K562 (cell line): ENCODE data around the gene SNPH. TPM values are rescaled to one million over a fixed set of nuclear protein-coding genes. Genes with fewer than 3 reads are reported as not detected.

Experiments used
- ARNT ChIP-seq, 2 experiments: fragments of 450-650 bp; IDR thresholded peaks; 2 replicates each; pipeline ENCODE4 v1.6.1; 2016; ENCODE audit warnings: mild to moderate bottlenecking in 1 of 2
- ATF7 ChIP-seq: fragments of 450-650 bp; IDR thresholded peaks from 2 replicates; pipeline ENCODE4 v1.7.1; 2014; ENCODE audit warnings: mild to moderate bottlenecking, moderate library complexity
- CHD1 ChIP-seq: fragments of 200-600 bp; sonication (generic); IDR thresholded peaks from one replicate; pipeline ENCODE4 v1.6.1; 2012; ENCODE audit warnings: mild to moderate bottlenecking, moderate library complexity, low read length, inconsistent platforms
- E2F6 ChIP-seq, 2 experiments: IDR thresholded peaks; 2 replicates each; pipeline ENCODE4 v1.6.1; 2011; ENCODE audit warnings: borderline replicate concordance in 1 of 2, control low read depth in 1 of 2, low read depth in 1 of 2, low read length in 1 of 2, mild to moderate bottlenecking in 1 of 2, mixed read lengths in 1 of 2, moderate library complexity in 1 of 2; ENCODE audit not compliant: insufficient read depth in 1 of 2, insufficient read length in 1 of 2, poor library complexity in 1 of 2, severe bottlenecking in 1 of 2; ENCODE audit errors: extremely low read depth in 1 of 2
- GABPB2 ChIP-seq: fragments of 250-450 bp; sonication (Bioruptor Pico); conservative IDR thresholded peaks from 2 replicates; pipeline ENCODE4 v1.5.1; 2021; ENCODE audit warnings: mild to moderate bottlenecking
- HNRNPH1 ChIP-seq: fragments of 200-400 bp; formaldehyde crosslinking; optimal IDR thresholded peaks from 2 replicates; pipeline ENCODE3; 2017; ENCODE audit warnings: low read depth, mild to moderate bottlenecking, low read length, moderate library complexity
- KAT8 ChIP-seq: fragments of 450-650 bp; IDR thresholded peaks from 2 replicates; pipeline ENCODE4 v1.6.1; 2016; ENCODE audit warnings: low read depth, mild to moderate bottlenecking
- KHSRP ChIP-seq: fragments of 450-650 bp; IDR thresholded peaks from 2 replicates; pipeline ENCODE4 v1.6.1; 2017
- MCM3 ChIP-seq: fragments of 450-650 bp; IDR thresholded peaks from 2 replicates; pipeline ENCODE4 v1.6.1; 2016
- MEF2A ChIP-seq: IDR thresholded peaks from 2 replicates; pipeline ENCODE4 v1.6.1; 2011; ENCODE audit warnings: low read depth, mild to moderate bottlenecking, low read length, moderate library complexity; ENCODE audit not compliant: control insufficient read depth
- MYBL2 ChIP-seq, 2 experiments: fragments of 450-650 bp in 1 of 2; sonication (generic) in 1 of 2; formaldehyde crosslinking in 1 of 2; IDR thresholded peaks; 2 replicates each; pipeline versions ENCODE4 v1.6.1 to v1.8.1; 2017 to 2022; ENCODE audit warnings: borderline replicate concordance in 1 of 2, inconsistent platforms in 1 of 2, low read depth in 1 of 2, mild to moderate bottlenecking in 1 of 2, missing genetic modification reagents in 1 of 2, moderate library complexity in 1 of 2
- NFATC3 ChIP-seq: fragments of 450-650 bp; IDR thresholded peaks from 2 replicates; pipeline ENCODE4 v1.6.1; 2017; ENCODE audit warnings: mild to moderate bottlenecking
- RFX7 ChIP-seq: fragments of 250-450 bp; sonication (Bioruptor Pico); IDR thresholded peaks from 2 replicates; pipeline ENCODE4 v1.5.1; 2021; ENCODE audit warnings: mild to moderate bottlenecking
- RUNX1 ChIP-seq: sonication (generic); IDR thresholded peaks from 2 replicates; pipeline ENCODE4 v1.6.1; 2016; ENCODE audit warnings: antibody characterized with exemption, low read depth
- SP2 ChIP-seq: IDR thresholded peaks from 2 replicates; pipeline ENCODE4 v1.6.1; 2011; ENCODE audit warnings: mild to moderate bottlenecking, low read depth, low read length, moderate library complexity; ENCODE audit not compliant: poor library complexity, severe bottlenecking; ENCODE audit errors: extremely low read depth
- STAT5B ChIP-seq: fragments of 250-450 bp; sonication (Bioruptor Pico); IDR thresholded peaks from 2 replicates; pipeline ENCODE4 v1.8.0; 2021; ENCODE audit warnings: mild to moderate bottlenecking, inconsistent platforms
- ZNF398 ChIP-seq: fragments of 250-450 bp; sonication (Bioruptor Pico); IDR thresholded peaks from 2 replicates; pipeline ENCODE4 v1.8.0; 2021; ENCODE audit warnings: moderate library complexity, mild to moderate bottlenecking, inconsistent platforms
- ZNF79 ChIP-seq: fragments of 250-450 bp; sonication (Bioruptor Pico); IDR thresholded peaks from 2 replicates; pipeline ENCODE4 v1.4.0; 2020; ENCODE audit warnings: low read depth, mild to moderate bottlenecking, moderate library complexity
- polyA plus RNA-seq, 8 experiments: library from polyadenylated mRNA; depleted of rRNA in 4 of 8; stranded (reverse) in 5 of 8; unstranded in 3 of 8; fragments of >200 nt; fragmentation: Nextera tagmentation in 2 of 8; fragmentation: Illumina TruSeq in 1 of 8; extraction: Ambion mirVana in 2 of 8; extraction: Trizol in 1 of 8; gene quantifications; 2 replicates each; pipeline versions ENCODE4 v1.2.1 to v1.2.3, GENCODE V29; 2011 to 2014; ENCODE audit warnings: inconsistent platforms in 1 of 8, missing spikeins in 1 of 8
- total RNA-seq, 7 experiments: library from RNA; depleted of rRNA in 6 of 7; stranded (reverse); fragments of >200 nt in 6 of 7; fragmentation: Illumina TruSeq in 2 of 7; extraction: Trizol in 2 of 7; gene quantifications; 2 replicates each; pipeline versions ENCODE4 v1.2.1 to v1.2.3, GENCODE V29; 2011 to 2021; ENCODE audit warnings: low replicate concordance in 1 of 7
- TF ChIP-seq, protein P1 (sequence below), 3 experiments: fragments of 200-800 bp in 1 of 3; sonication (Bioruptor generic) in 1 of 3; sonication (generic) in 1 of 3; formaldehyde crosslinking in 1 of 3; IDR thresholded peaks; 2 replicates each; pipeline versions ENCODE4 v1.6.1 to v1.8.0; 2016 to 2022; ENCODE audit warnings: mild to moderate bottlenecking in 2 of 3, missing compliant biosample characterization in 2 of 3, missing genetic modification characterization in 2 of 3, missing genetic modification reagents in 1 of 3
- TF ChIP-seq, protein P2 (sequence below): sonication (generic); formaldehyde crosslinking; IDR thresholded peaks from 2 replicates; pipeline ENCODE4 v1.9.0; 2022; ENCODE audit warnings: mild to moderate bottlenecking, missing genetic modification reagents
- TF ChIP-seq, protein P3 (sequence below), 2 experiments: fragments of 450-650 bp in 1 of 2; sonication (generic) in 1 of 2; formaldehyde crosslinking; conservative IDR thresholded peaks; 2 replicates each; pipeline versions ENCODE4 v1.4.0 to v1.8.1; 2020 to 2022; ENCODE audit warnings: mild to moderate bottlenecking in 1 of 2, missing genetic modification reagents in 1 of 2

The SNPH gene
- total and polyA plus RNA-seq, 9 of the 15 experiments (the other 6 are each of a cell fraction or from before 2014, with no cell fraction given) = 0.03 to 4.2 (median 1.4) TPM

- TF ChIP-seq, protein P1, sequence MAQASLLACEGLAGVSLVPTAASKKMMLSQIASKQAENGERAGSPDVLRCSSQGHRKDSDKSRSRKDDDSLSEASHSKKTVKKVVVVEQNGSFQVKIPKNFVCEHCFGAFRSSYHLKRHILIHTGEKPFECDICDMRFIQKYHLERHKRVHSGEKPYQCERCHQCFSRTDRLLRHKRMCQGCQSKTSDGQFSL (CRISPR knock-in tag; IDR thresholded peaks at IDR 0.05) = no peak
- TF ChIP-seq, protein P1 (tag; IDR thresholded peaks at IDR 0.05) = no peak
- peak in 1 of 2 experiments; percentile 44; a peak in 1 of 4 replicates for TF ChIP-seq ARNT (IDR thresholded peaks at IDR 0.05)
- TF ChIP-seq STAT5B (CRISPR knock-in tag) = no peak
- TF ChIP-seq, protein P2, sequence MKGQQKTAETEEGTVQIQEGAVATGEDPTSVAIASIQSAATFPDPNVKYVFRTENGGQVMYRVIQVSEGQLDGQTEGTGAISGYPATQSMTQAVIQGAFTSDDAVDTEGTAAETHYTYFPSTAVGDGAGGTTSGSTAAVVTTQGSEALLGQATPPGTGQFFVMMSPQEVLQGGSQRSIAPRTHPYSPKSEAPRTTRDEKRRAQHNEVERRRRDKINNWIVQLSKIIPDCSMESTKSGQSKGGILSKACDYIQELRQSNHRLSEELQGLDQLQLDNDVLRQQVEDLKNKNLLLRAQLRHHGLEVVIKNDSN (CRISPR knock-in tag) = no peak
- TF ChIP-seq CHD1 = peak; percentile 86
- no peak for TF ChIP-seq KAT8
- TF ChIP-seq RUNX1 = no peak
- no peak for TF ChIP-seq ZNF398 (CRISPR knock-in tag)
- no peak for TF ChIP-seq MEF2A
- TF ChIP-seq ZNF79 (CRISPR knock-in tag) = no peak
- no peak for TF ChIP-seq RFX7 (CRISPR knock-in tag)
- no peak for TF ChIP-seq GABPB2 (CRISPR knock-in tag)
- no peak for TF ChIP-seq HNRNPH1
- TF ChIP-seq E2F6 (IDR thresholded peaks at IDR 0.05; ENCODE audit: borderline replicate concordance in 1 of 2, extremely low read depth in 1 of 2, insufficient read depth in 1 of 2, insufficient read length in 1 of 2, low read depth in 1 of 2, low read length in 1 of 2, poor library complexity in 1 of 2, severe bottlenecking in 1 of 2) = peak in 1 of 2 experiments; percentile 46
- TF ChIP-seq MCM3 = no peak
- TF ChIP-seq KHSRP = peak; percentile 44; the same call in 1 of the 2 replicates
- TF ChIP-seq NFATC3 = no peak
- TF ChIP-seq SP2 = no peak
- TF ChIP-seq ATF7 = peak; percentile 97
- TF ChIP-seq, protein P3, sequence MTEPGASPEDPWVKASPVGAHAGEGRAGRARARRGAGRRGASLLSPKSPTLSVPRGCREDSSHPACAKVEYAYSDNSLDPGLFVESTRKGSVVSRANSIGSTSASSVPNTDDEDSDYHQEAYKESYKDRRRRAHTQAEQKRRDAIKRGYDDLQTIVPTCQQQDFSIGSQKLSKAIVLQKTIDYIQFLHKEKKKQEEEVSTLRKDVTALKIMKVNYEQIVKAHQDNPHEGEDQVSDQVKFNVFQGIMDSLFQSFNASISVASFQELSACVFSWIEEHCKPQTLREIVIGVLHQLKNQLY (CRISPR knock-in tag; conservative IDR thresholded peaks at IDR 0.05) = no peak
- no peak for TF ChIP-seq MYBL2 (IDR thresholded peaks at IDR 0.05; ENCODE audit: low read depth)
- no peak for TF ChIP-seq MYBL2 (CRISPR knock-in tag; IDR thresholded peaks at IDR 0.05; ENCODE audit: borderline replicate concordance)
Measured at GRCh38 chr20:1325173-1326030, 59.3 kb downstream of the SNPH start (continued).
